ENCODE measurements around the gene AMOTL1. TPM values are rescaled to one million over a fixed set of nuclear protein-coding genes. Genes with fewer than 3 reads are reported as not detected.

Gene AMOTL1
- total RNA-seq, 4 donors from 2014 or later: 47.2 to 91.6 (median 66.9) TPM

DNA sequence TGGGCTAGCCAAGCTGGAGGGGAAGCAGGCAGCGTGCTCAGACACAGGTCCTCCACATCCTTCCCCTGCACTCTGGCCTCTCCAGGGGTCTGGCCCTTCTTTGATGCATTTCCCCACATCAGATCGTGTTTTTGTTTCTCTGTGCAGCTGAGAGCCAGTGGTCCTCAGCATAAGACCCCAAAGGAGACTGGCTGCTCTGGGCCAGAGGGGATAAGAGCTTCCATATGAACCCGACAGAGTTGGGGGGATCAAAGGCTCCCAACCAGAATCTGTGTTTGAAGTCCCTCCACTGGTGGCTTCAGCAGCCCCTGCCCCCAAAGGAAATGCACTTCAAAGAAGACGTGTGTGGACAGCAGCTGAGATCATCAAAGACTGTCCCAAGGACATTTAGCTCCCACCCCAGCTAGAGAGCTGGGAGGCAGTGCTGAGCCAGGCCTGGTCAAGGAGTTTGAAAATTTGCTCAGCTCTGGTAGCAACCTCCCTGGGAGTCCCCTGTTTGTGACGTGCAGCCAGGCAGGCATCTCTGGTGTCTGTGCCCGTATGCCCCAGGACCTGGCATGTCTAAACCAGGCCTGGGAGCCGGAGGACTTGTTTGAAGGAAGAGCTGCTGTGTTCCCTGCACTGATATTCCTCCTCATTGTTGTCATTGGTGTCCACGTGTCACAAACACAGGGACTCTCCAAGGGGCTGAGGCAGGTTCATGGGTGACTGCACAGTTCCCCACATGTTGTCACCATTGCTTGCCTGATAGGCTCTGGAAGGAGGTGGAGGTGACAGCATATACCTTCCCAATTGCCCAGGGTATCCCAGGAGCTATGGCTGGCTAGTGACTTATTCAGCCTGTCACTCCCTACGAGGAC is 99.0 kb downstream of the AMOTL1 start:
- peaks cover 22 to 97% (median 50%) of the 10 kb centered on the region in 3 donors for H3K36me3 ChIP-seq
- 54 to 68% methylated on average over 8 of the region's 9 CpGs for WGBS, 2 donors

DNA sequence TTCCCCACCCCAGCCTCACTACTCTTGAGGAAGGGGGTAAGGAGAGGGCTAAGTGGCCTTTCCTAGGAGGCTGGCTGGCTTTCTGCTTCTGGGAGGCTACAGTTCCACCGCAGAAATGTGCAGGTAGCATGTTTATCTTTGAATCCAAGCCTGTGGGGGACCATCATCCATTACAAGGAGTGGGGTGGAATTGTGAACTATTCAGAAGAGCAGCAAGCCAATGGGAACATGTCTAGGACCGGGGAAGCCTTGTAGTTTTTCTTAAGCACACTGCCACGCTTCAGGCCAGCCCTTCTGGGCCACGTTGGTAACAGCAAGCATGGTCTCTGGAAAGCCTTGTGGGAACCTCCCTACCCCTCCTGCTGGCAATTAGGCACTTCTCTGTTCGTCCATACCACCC is 100.3 kb downstream of the AMOTL1 start:
- Histone ChIP-seq H3K4me1 (peaks cover 0 to 2% (median 0%) of the 10 kb centered on the region in 3 donors), H3K4me3 (no peak overlapping the region), H3K9me3 (no peaks in the 10 kb centered on the region), H3K27me3 (no peaks in the 10 kb centered on the region), H3K36me3 (peaks cover 22 to 100% (median 54%) of the 10 kb centered on the region in 3 donors), H3K27ac (no peak overlapping the region)
- intact Hi-C loops (cut with DNase I): no loop called here
- TF ChIP-seq, protein P1, sequence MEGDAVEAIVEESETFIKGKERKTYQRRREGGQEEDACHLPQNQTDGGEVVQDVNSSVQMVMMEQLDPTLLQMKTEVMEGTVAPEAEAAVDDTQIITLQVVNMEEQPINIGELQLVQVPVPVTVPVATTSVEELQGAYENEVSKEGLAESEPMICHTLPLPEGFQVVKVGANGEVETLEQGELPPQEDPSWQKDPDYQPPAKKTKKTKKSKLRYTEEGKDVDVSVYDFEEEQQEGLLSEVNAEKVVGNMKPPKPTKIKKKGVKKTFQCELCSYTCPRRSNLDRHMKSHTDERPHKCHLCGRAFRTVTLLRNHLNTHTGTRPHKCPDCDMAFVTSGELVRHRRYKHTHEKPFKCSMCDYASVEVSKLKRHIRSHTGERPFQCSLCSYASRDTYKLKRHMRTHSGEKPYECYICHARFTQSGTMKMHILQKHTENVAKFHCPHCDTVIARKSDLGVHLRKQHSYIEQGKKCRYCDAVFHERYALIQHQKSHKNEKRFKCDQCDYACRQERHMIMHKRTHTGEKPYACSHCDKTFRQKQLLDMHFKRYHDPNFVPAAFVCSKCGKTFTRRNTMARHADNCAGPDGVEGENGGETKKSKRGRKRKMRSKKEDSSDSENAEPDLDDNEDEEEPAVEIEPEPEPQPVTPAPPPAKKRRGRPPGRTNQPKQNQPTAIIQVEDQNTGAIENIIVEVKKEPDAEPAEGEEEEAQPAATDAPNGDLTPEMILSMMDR (IDR thresholded peaks at IDR 0.05): no peak
- TF ChIP-seq POLR2A (IDR thresholded peaks at IDR 0.05): no peak
- 68 to 96% methylated on average over 4 to 5 of the region's 5 CpGs for WGBS, 2 donors
- no peak for DNase-seq

More for the DNA sequence above, 99.0 kb downstream of the AMOTL1 start:
- intact Hi-C loops (cut with DNase I): no loop called here
- Histone ChIP-seq H3K4me3 (no peak overlapping the region), H3K27me3 (no peaks in the 10 kb centered on the region), H3K9me3 (no peaks in the 10 kb centered on the region), H3K27ac (no peak overlapping the region), H3K4me1 (no peaks in the 10 kb centered on the region)
- no peak for DNase-seq
- TF ChIP-seq, protein P1 (IDR thresholded peaks at IDR 0.05): no peak
- TF ChIP-seq POLR2A (IDR thresholded peaks at IDR 0.05): no peak

DNA sequence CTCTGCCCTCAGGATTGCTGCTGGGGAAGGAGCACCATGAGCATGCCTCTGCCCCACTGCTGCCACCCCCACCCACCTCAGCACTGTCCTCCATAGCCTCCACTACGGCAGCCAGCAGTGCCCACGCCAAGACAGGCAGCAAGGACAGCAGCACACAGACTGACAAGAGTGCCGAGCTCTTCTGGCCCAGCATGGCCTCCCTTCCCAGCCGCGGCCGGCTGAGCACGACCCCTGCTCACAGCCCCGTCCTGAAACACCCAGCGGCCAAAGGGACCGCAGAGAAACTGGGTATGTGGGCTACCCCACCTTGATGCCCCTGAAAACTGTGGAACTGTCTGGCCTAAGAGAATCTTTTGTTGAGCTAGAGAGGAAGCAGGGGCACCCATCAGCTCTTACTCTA is 101.0 kb downstream of the AMOTL1 start:
- Histone ChIP-seq H3K4me1 (peaks cover 0 to 9% (median 0%) of the 10 kb centered on the region in 3 donors), H3K4me3 (no peak overlapping the region), H3K27ac (no peak overlapping the region), H3K36me3 (peaks cover 22 to 100% (median 54%) of the 10 kb centered on the region in 3 donors), H3K27me3 (no peaks in the 10 kb centered on the region), H3K9me3 (no peaks in the 10 kb centered on the region)
- intact Hi-C loops (cut with DNase I): no loop called here
- 35 to 97% methylated on average over 2 to 10 of the region's 10 CpGs for WGBS, 2 donors
- TF ChIP-seq, protein P1 (IDR thresholded peaks at IDR 0.05): no peak
- TF ChIP-seq POLR2A (IDR thresholded peaks at IDR 0.05): no peak
- no peak for DNase-seq

DNA sequence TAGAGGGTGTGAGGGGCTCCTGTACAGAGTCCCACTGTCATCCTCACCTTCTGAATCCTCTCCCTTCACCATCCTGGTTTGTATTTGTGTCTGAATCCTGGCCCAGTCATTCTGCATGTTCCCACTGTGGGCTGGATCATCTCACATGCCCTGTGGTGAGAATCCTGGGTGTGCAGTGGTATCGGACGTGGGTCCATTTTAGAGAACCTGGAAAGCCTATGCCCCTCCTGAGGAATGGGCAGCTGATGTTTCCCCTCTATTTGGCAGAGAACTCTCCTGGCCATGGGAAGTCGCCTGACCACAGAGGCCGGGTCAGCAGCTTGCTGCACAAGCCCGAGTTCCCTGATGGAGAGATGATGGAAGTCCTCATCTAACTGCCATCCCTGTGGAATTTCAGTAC is 102.3 kb downstream of the AMOTL1 start:
- H3K27ac ChIP-seq: no peak overlapping the region
- no peaks in the 10 kb centered on the region for H3K9me3 ChIP-seq
- 78 to 80% methylated on average over 2 to 4 of the region's 5 CpGs for WGBS, 2 donors
- intact Hi-C loops (cut with DNase I): no loop called here
- no peaks in the 10 kb centered on the region for H3K27me3 ChIP-seq
- peaks cover 0 to 22% (median 0%) of the 10 kb centered on the region in 3 donors for H3K4me1 ChIP-seq
- no peak overlapping the region for H3K4me3 ChIP-seq
- no peak for DNase-seq
- H3K36me3 ChIP-seq: peaks cover 17 to 99% (median 54%) of the 10 kb centered on the region in 3 donors
- no peak for TF ChIP-seq POLR2A (IDR thresholded peaks at IDR 0.05)
- TF ChIP-seq, protein P1 (IDR thresholded peaks at IDR 0.05): no peak

DNA sequence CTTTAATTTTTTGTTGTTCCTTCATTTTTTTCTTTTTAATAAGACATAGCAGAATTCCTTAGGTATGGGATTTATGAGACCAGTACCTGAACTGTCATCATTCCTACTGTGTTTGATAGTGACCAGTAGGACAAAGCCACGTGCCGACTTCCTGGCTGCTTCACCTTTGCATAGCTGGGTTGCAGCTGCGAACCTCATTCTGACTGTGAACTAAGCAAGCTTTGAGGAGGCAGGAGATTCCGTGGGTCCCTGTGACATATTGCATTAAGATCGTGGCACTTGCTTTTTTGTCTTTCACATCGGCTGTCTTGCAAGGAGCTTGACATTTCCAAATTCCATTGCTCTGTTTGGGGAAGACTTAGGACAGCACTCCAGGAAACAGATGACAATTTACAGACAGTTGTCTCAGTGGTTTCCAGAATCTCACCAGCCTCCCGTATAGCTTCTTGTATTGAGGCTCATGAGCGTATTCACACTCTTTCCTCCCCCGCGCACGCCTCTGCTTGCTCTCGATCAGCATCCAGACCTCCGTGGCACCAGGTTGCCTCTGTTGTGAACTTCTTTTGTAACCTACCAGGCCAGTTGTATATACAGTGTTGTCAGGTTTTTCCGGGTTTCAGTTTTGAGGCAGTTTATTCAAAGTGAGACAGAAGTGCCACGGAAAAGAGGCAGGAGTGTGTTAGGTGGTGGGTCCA is 103.5 kb downstream of the AMOTL1 start:
- Histone ChIP-seq H3K4me1 (peaks cover 0 to 32% (median 7%) of the 10 kb centered on the region in 3 donors), H3K27ac (no peak overlapping the region), H3K36me3 (peaks cover 13 to 99% (median 50%) of the 10 kb centered on the region in 3 donors), H3K9me3 (no peaks in the 10 kb centered on the region), H3K4me3 (no peak overlapping the region), H3K27me3 (no peaks in the 10 kb centered on the region)
- DNase-seq: no peak
- TF ChIP-seq, protein P1 (IDR thresholded peaks at IDR 0.05): no peak
- no peak for TF ChIP-seq POLR2A (IDR thresholded peaks at IDR 0.05)
- whole genome bisulfite sequencing, 2 donors: 82 to 87% methylated on average over 15 of the region's 15 CpGs
- intact Hi-C loops (cut with DNase I): no loop called here

All from esophagus squamous epithelium (tissue), 5 donors.